GM18499 (cell line): ENCODE measurements around the gene ATG13.
"Not testable (repeated sequence)": the region's sequence is repeated elsewhere in the genome, so short reads cannot be mapped to it uniquely, and the experiment has no call there.

Source experiments
- ATAC-seq: cut with Tn5 transposase; IDR thresholded peaks from one replicate; pipeline ENCODE4 v1.9.1; 2021; ENCODE audit warnings: moderate number of reproducible peaks; ENCODE audit not compliant: insufficient read depth, unreplicated experiment

The ATG13 gene

GRCh38 chr11:46640036-46640788 lies 22.9 kb downstream of the ATG13 start:
- ATAC-seq: no peak

GRCh38 chr11:46641639-46642038 lies 24.3 kb downstream of the ATG13 start:
- no peak for ATAC-seq

GRCh38 chr11:46642627-46643335 lies 25.4 kb downstream of the ATG13 start:
- ATAC-seq: no peak

DNA sequence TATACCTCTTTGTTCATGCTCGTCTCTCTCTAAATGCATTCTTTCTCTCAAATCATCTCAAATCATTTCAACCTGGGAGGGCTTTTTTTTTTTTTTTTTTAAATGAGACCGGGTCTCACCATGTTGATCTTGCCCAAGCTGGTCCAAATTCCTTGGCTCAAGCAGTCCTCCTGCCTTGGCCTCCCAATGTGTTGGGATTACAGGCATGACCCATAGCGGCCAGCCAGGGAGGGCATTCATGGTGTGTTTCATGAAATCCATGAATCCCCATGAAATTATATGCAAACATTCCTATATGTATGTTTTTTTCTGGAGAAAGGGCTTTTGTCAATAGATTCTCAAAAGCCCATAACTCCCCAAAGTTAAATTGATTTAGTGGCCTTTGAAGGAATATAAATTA lies 26.2 kb downstream of the ATG13 start:
- no peak for ATAC-seq

DNA sequence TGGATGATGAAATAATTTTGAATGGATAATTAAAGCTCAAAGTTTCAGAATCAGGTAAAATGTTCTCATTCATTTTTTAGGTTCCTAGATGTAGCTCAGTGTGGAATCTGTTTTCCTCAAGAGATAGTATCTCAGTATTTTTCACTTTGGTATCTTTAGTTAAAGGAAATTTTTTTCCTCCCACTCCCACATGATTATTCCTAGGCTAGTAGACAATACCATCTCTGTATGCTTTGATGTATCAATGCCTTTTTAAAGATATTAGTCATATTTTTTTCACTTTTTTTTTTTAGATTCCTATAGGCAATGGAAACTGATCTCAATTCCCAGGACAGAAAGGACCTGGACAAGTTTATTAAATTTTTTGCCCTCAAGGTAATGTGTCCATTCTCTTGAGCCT lies 26.6 kb downstream of the ATG13 start:
- ATAC-seq: no peak

DNA sequence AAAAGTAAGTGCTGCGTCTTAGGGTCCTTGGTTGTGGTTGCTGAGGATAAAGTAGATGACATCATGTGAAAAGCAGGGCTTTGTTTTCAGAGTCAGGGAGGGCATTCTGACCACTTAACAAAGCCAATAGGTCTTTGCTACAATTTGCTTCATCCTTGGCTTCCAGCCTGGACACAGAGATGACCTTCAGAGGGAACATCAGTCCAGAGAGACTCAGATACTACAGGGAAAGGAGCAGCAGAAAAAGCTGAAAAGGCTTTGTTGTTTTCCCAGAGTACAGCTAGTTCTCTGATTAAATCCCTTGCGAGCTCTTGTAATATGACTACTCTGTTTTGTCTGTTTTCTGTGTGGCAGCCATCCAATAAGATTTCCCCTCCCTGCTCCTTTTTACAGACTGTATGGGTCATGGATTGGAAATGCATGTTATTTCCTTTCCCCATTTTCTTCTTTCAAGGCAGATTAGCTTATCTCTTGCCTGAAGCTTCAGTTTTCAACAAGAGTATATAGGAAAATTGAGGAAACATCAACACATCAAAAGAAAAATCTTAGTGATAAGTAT lies 31.9 kb downstream of the ATG13 start:
- no peak for ATAC-seq

GRCh38 chr11:46655631-46656030 lies 38.3 kb downstream of the ATG13 start:
- ATAC-seq: no peak

GRCh38 chr11:46657186-46657585 lies 39.8 kb downstream of the ATG13 start:
- no peak for ATAC-seq

DNA sequence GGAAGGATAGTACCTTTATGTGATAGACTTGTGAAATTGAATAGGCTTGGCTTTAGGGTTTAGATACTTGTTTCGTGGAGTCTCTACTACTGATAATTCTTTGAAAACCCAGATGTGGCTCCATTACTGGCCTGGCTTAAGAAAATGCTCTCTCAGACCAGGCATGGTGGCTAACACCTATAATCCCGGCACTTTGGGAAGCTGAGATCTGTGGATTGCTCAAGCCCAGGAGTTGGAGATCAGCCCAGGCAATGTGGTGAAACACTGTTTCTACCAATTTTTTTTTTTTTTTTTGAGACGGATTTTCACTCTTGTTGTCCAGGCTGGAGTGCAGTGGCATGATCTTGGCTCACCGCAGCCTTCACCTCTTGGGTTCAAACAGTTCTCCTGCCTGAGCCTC lies 40.9 kb downstream of the ATG13 start:
- no peak for ATAC-seq

- ATAC-seq: no peak
Observed at GRCh38 chr11:46659908-46660307, 42.6 kb downstream of the ATG13 start.

GRCh38 chr11:46661836-46662235 lies 44.5 kb downstream of the ATG13 start:
- ATAC-seq: no peak

GRCh38 chr11:46662366-46662765 lies 45.0 kb downstream of the ATG13 start:
- no peak for ATAC-seq

GRCh38 chr11:46663277-46663940 lies 46.1 kb downstream of the ATG13 start:
- ATAC-seq: no peak

DNA sequence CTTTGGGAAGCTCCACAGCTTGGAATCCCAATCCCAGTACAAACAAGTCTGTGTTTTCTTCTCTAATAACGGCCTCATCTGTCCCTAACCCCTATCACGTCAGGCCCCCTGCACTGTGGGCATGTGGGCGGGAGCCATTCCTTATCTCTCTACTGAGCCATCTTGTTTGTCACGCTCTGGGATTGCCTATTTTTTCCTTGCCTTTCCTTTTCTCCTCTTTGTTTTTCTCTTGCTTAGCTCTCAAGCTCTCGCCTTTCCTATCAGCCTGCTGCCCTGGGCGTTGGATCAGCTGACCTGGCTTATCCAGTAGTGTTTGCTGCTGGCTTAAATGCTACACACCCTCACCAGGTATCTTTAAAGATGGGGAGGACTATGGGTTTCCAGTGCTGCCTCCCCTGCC lies 47.3 kb downstream of the ATG13 start:
- no peak for ATAC-seq

- ATAC-seq: no peak
Observed at GRCh38 chr11:46665356-46665755, 48.0 kb downstream of the ATG13 start.

- no peak for ATAC-seq
Observed at GRCh38 chr11:46666516-46666915, 49.2 kb downstream of the ATG13 start.

DNA sequence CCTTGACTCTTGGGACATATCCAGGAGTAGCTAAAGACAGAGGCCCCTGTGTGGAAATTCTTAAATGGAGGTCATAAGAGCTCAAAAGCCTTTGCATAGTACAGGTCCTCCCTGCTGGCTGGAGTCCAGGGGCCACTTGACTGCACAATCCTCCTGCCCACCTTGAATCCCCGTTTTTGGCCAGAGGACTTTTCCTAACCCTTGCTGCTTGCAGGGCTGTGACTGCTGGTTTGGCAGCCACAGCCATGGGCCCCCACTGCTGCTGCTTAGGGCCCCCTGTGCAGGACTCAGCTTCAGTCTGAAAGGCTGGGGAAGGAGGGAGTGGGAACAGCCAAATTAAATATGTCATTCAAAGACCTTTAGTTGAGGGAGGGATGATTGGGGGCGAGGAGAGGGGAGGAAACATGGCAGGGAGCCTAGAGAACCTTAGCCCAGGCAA lies 49.7 kb downstream of the ATG13 start:
- no peak for ATAC-seq

DNA sequence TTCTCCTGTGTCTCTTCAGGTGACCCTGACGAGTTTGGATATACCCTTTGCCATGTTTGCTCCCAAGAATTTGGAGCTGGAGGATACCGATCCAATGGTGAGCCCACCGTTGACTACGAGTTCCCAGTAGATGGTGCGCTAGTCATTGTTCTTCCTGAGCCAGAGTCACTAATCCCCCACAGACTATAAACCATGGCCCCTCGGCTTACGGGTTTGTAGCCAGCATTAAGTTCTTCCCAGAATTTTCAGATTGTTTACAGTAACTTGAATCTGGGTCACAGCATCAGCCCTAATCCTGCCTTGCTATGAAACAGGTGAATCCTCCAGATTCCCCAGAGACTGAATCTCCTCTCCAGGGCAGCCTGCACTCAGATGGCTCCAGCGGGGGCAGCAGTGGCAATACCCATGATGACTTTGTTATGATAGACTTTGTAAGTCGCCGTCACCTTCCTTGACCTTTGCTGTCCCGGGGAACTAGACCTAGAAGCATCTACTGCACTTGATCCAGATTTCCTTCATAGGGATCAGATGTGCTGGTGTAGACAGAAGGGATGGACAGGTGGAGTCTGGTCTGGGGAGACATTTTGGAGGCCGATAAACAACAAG lies 51.2 kb downstream of the ATG13 start:
- ATAC-seq: no peak

- no peak for ATAC-seq
Observed at GRCh38 chr11:46669711-46670139, 52.4 kb downstream of the ATG13 start.

GRCh38 chr11:46670521-46670920 lies 53.2 kb downstream of the ATG13 start:
- not testable (repeated sequence) for ATAC-seq

GRCh38 chr11:46671958-46672315 lies 54.6 kb downstream of the ATG13 start:
- no peak for ATAC-seq
